GM06990 (cell line): Measurements from ENCODE around the gene CDRT4.

ENCODE experiments used
- DNase-seq: peaks from one replicate; pipeline ENCODE4 v3.0.0-alpha.2; 2011; ENCODE audit not compliant: insufficient read length; ENCODE audit errors: extremely low read depth
- H3K27me3 ChIP-seq: replicated peaks from 2 replicates; pipeline ENCODE4 v1.6.0; 2011; ENCODE audit warnings: low read length; ENCODE audit not compliant: control insufficient read depth, insufficient read depth
- H3K36me3 ChIP-seq: 2 replicates; pipeline ENCODE4 v1.5.1; 2011; ENCODE audit warnings: low read length; ENCODE audit not compliant: control insufficient read depth, insufficient read depth
- H3K4me3 ChIP-seq: replicated peaks from 2 replicates; pipeline ENCODE4 v1.5.1; 2011; ENCODE audit warnings: low read depth, mild to moderate bottlenecking, control low read depth, low read length
- CTCF ChIP-seq: IDR thresholded peaks from 2 replicates; pipeline ENCODE4 v1.5.1; 2011; ENCODE audit warnings: low read length, control low read depth, mild to moderate bottlenecking, inconsistent platforms; ENCODE audit not compliant: insufficient read depth, poor library complexity, severe bottlenecking

Gene CDRT4

GRCh38 chr17:15408803-15409202, 58.6 kb downstream of the CDRT4 start:
- no peak for TF ChIP-seq CTCF
- no peak overlapping the region for H3K4me3 ChIP-seq
- H3K27me3 ChIP-seq, result peaks cover 1% of the 10 kb centered on the region; the same call in 1 of the 2 replicates
- DNase-seq, result no peak
- H3K36me3 ChIP-seq, result no peaks in the 10 kb centered on the region

DNA sequence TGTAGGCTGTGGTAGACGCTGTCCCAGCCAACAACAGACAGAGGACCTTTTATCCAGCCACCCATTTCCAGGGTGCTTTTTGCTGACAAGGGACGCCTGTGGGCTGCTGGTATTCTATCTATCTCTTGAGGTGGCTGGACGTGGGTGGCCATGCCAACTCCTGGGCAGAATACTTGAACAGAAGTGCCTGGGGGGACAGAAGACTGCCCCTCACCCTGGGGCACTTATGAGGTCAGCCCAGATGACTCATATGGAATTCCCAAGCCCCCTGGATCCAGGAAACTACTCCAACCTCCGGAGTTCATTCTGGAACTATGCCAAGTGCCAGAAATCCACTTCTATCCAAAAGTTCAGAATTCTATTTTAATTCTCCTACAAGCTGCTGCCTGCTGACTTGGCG, 61.3 kb downstream of the CDRT4 start:
- TF ChIP-seq CTCF, result no peak
- DNase-seq, result no peak

DNA sequence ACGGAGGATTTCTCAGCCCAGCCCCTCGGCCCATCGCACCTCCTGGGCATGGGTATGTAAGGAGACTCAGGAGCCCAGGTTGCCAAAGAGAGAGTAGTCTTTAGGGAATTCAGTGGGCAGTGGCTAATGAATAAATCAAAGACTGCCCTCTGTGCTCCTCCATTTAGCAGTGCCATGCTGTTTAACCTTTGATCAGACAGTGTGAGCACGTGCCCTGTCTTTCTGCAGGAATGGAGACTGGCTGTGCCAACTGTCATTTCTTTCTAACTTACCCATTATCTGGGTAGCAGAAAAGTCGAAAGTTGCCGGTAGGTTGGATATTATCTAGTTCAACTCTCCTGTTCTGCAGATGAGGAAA, 62.4 kb downstream of the CDRT4 start:
- no peaks in the 10 kb centered on the region; the same call in 1 of the 2 replicates for H3K27me3 ChIP-seq
- no peaks in the 10 kb centered on the region for H3K36me3 ChIP-seq
- DNase-seq, result no peak
- no peak for TF ChIP-seq CTCF
- H3K4me3 ChIP-seq, result no peak overlapping the region

More for the DNA sequence above, 61.3 kb downstream of the CDRT4 start:
- no peaks in the 10 kb centered on the region for H3K36me3 ChIP-seq
- no peak overlapping the region for H3K4me3 ChIP-seq
- H3K27me3 ChIP-seq, result no peaks in the 10 kb centered on the region; the same call in 1 of the 2 replicates

DNA sequence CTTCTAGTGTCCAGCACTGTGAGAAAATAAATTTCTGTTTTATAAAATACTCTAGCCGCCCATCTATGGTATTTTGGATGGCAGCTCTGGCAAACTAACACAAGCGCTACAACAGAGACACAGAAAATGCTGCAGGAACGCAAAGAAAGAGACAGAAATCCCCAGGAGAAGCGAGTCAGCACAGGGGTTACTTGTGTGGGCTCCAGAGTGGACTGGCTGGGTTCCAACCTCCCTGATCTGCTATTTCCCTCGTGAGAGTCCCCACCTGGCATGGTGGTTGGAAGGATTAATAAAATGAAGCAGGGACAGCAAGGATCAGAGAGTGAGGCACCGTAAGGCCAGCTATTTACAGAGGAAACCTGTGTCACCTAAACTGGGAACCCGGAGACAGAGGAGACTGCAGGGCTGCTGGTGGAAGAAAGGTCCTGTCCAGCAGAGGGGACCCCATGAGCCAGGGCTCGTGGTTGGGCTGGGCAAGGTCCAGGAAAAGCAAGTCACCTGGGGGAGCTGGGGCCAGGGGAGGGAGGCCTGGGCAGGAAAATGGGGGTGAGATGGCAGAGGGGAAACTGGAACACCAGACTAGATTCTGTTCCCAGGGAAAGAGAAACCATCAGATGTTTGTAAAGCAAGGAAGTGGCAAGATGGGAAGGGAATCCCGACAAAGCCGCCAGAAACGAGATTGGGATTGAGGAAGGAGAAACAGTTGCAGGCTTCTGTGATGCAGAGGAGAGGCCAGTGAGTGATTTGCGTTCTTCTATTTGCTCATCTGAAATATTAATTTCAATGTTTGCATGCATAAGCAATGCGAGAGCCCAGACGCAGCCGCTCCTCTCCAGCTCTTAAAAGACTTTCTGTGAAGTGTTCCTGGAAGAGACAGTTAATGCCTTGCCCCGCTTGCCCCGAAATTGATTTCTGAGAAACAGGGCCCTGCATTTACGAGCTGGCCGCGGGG, 63.0 kb downstream of the CDRT4 start:
- no peaks in the 10 kb centered on the region for H3K36me3 ChIP-seq
- no peak for TF ChIP-seq CTCF

DNA sequence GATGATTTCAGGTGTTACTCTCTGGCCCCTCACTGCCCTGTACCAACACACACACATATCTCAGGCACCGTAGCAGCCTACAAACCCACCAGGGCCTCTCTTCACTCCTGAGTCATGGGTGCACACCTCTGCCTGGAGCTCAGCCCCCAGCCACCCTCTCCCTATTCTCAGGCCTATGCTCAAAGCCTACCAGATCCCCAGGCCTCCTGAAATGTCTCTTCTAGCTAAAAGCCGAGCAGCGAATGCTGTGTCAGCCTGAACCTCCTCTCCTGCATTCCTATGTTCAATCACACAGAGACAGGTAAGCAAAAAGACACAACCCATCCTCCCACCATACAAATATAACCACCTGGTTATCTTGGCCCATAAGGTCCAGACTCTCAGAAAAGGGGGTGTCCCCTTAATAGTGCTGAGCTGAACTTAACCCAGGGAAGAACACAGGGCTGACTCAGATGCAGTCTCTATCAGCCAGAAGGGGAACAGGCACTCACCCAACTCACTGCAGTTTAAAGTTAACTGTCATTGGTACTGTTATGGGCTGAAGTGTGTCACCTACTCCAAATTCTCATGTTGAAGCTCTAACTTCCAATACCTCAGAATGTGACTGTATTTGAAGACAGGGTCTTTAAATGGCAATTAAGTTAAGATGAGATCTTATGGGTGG, 64.0 kb downstream of the CDRT4 start:
- Histone ChIP-seq H3K27me3 (no peaks in the 10 kb centered on the region; the same call in 1 of the 2 replicates), H3K36me3 (no peaks in the 10 kb centered on the region), H3K4me3 (no peak overlapping the region)
- no peak for DNase-seq
- TF ChIP-seq CTCF, result no peak

More for the DNA sequence above, 63.0 kb downstream of the CDRT4 start:
- H3K4me3 ChIP-seq, result no peak overlapping the region
- DNase-seq, result no peak
- no peaks in the 10 kb centered on the region; the same call in 1 of the 2 replicates for H3K27me3 ChIP-seq
